ENCODE data around the gene SYT1. TPM values are rescaled to one million over a fixed set of nuclear protein-coding genes. Genes with fewer than 3 reads are reported as not detected.
"Not testable (repeated sequence)": the region's sequence is repeated elsewhere in the genome, so short reads cannot be mapped to it uniquely, and the experiment has no call there.

Gene SYT1
- total RNA-seq, 1 donor from 2014 or later = 174 TPM

- no peak for DNase-seq (ENCODE audit: low spot score in 2 of 2)
- FAIRE-seq = no peak
Observed at GRCh38 chr12:78964521-78964920, 99.9 kb downstream of the SYT1 start.

- DNase-seq (ENCODE audit: low spot score in 2 of 2) (no peak), FAIRE-seq (peak; percentile 84)
Observed at GRCh38 chr12:78966062-78966461, 101.5 kb downstream of the SYT1 start.

GRCh38 chr12:78966926-78967325 lies 102.4 kb downstream of the SYT1 start:
- DNase-seq (ENCODE audit: low spot score in 2 of 2) (no peak), FAIRE-seq (no peak)

- DNase-seq (ENCODE audit: low spot score in 2 of 2) = no peak
- FAIRE-seq = no peak
Observed at GRCh38 chr12:78968226-78968625, 103.7 kb downstream of the SYT1 start.

- FAIRE-seq (no peak), DNase-seq (ENCODE audit: low spot score in 2 of 2) (no peak)
Observed at GRCh38 chr12:78970041-78970440, 105.5 kb downstream of the SYT1 start.

GRCh38 chr12:78977304-78977867 lies 112.8 kb downstream of the SYT1 start:
- no peak for DNase-seq (ENCODE audit: low spot score in 2 of 2)

GRCh38 chr12:78994168-78994791 lies 129.7 kb downstream of the SYT1 start:
- FAIRE-seq = no peak

More at GRCh38 chr12:78977304-78977867, 112.8 kb downstream of the SYT1 start:
- FAIRE-seq = no peak

GRCh38 chr12:79000501-79000900 lies 135.9 kb downstream of the SYT1 start:
- FAIRE-seq = no peak
- DNase-seq (ENCODE audit: low spot score in 2 of 2) = no peak

More at GRCh38 chr12:78994168-78994791, 129.7 kb downstream of the SYT1 start:
- DNase-seq (ENCODE audit: low spot score in 2 of 2) = no peak

GRCh38 chr12:79001404-79001803 lies 136.8 kb downstream of the SYT1 start:
- no peak for DNase-seq (ENCODE audit: low spot score in 2 of 2)
- no peak for FAIRE-seq

- FAIRE-seq = no peak
- DNase-seq (ENCODE audit: low spot score in 2 of 2) = no peak
Observed at GRCh38 chr12:79006306-79006705, 141.7 kb downstream of the SYT1 start.

- FAIRE-seq = no peak
- DNase-seq (ENCODE audit: low spot score in 2 of 2) = no peak
Observed at GRCh38 chr12:79008591-79008990, 144.0 kb downstream of the SYT1 start.

- FAIRE-seq = no peak
Observed at GRCh38 chr12:79012636-79013035, 148.1 kb downstream of the SYT1 start.

GRCh38 chr12:79016181-79016580 lies 151.6 kb downstream of the SYT1 start:
- FAIRE-seq (no peak), DNase-seq (ENCODE audit: low spot score in 2 of 2) (no peak)

More at GRCh38 chr12:79012636-79013035, 148.1 kb downstream of the SYT1 start:
- no peak for DNase-seq (ENCODE audit: low spot score in 2 of 2)

- FAIRE-seq = no peak
- no peak for DNase-seq (ENCODE audit: low spot score in 2 of 2)
Observed at GRCh38 chr12:79019672-79020071, 155.1 kb downstream of the SYT1 start.

GRCh38 chr12:79020106-79020505 lies 155.5 kb downstream of the SYT1 start:
- no peak for DNase-seq (ENCODE audit: low spot score in 2 of 2)
- FAIRE-seq = no peak

GRCh38 chr12:79021021-79021420 lies 156.4 kb downstream of the SYT1 start:
- FAIRE-seq (no peak), DNase-seq (ENCODE audit: low spot score in 2 of 2) (no peak)

GRCh38 chr12:79023261-79023660 lies 158.7 kb downstream of the SYT1 start:
- FAIRE-seq = no peak
- no peak for DNase-seq (ENCODE audit: low spot score in 2 of 2)

- DNase-seq (ENCODE audit: low spot score in 2 of 2) (no peak), FAIRE-seq (no peak)
Observed at GRCh38 chr12:79023784-79024183, 159.2 kb downstream of the SYT1 start.

GRCh38 chr12:79033788-79034187 lies 169.2 kb downstream of the SYT1 start:
- DNase-seq (ENCODE audit: low spot score in 2 of 2) (no peak), FAIRE-seq (no peak)

GRCh38 chr12:79044748-79045147 lies 180.2 kb downstream of the SYT1 start:
- not testable (repeated sequence) for FAIRE-seq

GRCh38 chr12:79045149-79045703 lies 180.7 kb downstream of the SYT1 start:
- not testable (repeated sequence) for FAIRE-seq; DNase-seq (ENCODE audit: low spot score in 2 of 2)

More at GRCh38 chr12:79044748-79045147, 180.2 kb downstream of the SYT1 start:
- DNase-seq (ENCODE audit: low spot score in 2 of 2) = not testable (repeated sequence)

- no peak for DNase-seq (ENCODE audit: low spot score in 2 of 2)
- FAIRE-seq = no peak
Observed at GRCh38 chr12:79046021-79046420, 181.4 kb downstream of the SYT1 start.

Data from frontal cortex (tissue), 4 donors.